ENCODE measurements around the gene ACKR4.
"Not testable (repeated sequence)": the region's sequence is repeated elsewhere in the genome, so short reads cannot be mapped to it uniquely, and the experiment has no call there.

ACKR4 gene

DNA sequence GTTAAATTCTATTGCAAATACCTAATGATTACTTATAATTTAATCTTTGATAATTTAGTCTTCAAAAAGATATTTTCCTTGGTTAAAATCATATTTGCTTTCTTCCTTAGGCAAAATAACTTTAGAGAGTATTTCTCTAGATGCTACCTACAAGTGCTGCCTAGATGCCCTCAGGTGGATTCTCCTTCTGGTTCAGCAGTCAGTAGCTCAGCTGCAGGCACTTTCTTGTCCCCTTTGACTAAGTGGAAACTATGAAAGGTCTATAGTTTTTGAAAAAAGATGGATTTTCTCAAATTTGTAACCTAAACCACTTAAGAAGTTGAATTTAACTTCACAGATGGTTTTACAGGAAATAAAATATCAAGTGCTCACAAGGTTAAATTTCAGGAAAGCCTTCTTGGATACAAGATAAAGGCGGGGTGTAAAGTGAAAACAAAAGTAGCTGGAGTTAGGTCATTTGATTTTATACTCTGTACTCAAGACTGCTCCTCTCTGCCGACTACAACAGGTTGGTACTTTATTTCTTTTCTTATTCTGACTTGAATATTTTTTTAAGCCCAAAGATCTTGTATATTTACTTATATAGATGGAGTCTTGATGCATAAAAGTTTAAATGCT is at the start of gene ACKR4:
TSS of gene ACKR4 (plus strand) at position 455 of the 618 bp plus-strand sequence. CDS start 3,128 bp downstream, outside the sequence.
- DNase-seq = no peak

GRCh38 chr3:132549169-132549568 is 47.9 kb upstream of the ACKR4 start:
- no peak for DNase-seq

GRCh38 chr3:132549890-132550578 is 47.0 kb upstream of the ACKR4 start:
- peak; percentile 11 for DNase-seq

DNA sequence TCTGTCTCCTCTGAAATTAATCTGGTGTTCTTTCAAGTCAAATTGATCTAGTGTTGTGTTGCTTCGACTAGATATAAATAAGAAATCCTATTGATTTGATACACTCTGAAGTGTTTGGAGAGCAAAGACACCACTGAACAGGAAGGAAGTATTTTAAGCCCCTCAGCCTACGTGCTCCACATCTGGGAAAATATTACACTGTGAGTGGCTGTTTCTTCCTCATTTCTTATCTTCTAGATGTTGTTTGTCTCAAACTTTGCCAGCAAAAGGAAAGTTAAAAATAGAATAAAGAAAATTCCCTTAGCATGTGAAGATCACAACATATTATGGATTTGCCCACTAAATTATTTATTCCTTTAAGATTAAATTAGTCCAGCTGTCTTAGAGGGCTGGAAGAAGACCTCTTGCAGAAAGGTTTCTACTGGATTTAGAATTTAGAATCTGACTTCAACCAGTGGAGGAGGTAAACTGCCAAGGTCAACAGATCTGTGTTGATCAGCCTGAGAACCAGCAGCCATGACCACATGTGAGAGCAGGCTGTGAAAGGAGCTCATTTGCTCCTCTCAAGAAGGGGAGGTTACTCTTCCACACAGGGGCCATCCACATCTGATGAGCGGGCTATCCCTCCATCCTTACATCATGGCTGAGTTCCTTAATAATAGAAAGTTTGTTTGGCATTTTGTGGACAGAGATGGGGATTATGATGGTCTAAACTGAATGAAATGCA is 46.3 kb upstream of the ACKR4 start:
- DNase-seq = no peak

- no peak for DNase-seq
Measured at GRCh38 chr3:132553826-132554225, 43.2 kb upstream of the ACKR4 start.

GRCh38 chr3:132554437-132554836 is 42.6 kb upstream of the ACKR4 start:
- no peak for DNase-seq

- DNase-seq = no peak
Measured at GRCh38 chr3:132555306-132556035, 41.6 kb upstream of the ACKR4 start.

DNA sequence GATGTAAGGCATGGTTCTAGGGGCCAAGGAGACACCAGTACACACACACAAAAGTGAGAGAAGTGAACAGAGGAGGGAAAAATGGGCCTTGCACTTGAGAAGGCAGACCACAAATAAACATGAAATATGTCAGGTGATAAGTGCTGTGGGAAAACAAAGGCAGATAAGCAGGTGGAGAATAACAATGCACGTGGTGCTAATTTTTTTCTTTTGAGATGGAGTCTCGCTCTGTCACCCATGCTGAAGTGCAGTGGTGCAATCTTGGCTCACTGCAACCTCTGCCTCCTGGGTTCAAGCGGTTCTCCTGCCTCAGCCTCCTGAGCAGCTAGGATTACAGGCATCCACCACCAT is 41.1 kb upstream of the ACKR4 start:
- DNase-seq = not testable (repeated sequence)

GRCh38 chr3:132556508-132557159 is 40.4 kb upstream of the ACKR4 start:
- no peak for DNase-seq

- no peak for DNase-seq
Measured at GRCh38 chr3:132561003-132561402, 36.1 kb upstream of the ACKR4 start.

- DNase-seq = no peak
Measured at GRCh38 chr3:132563420-132564069, 33.5 kb upstream of the ACKR4 start.

DNA sequence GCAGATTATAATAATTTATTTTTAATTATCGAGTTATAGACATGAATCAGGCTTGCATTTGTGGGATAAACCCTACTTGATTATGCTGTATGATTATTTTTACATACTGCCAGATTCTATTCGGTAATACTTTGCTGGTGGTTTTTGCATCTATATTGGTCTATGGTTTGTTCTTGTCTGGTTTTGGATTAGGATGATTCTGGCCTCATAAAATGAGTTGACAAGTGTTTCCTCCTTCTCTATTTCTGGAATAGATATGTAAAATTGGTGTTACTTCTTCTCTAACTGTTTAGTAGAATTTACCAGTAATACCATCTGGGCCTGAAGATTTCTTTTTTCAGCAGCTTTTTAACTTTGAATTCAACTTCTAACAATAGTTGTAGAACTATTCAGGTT is 33.0 kb upstream of the ACKR4 start:
- DNase-seq = no peak

- DNase-seq = no peak
Measured at GRCh38 chr3:132568422-132568821, 28.6 kb upstream of the ACKR4 start.

- no peak for DNase-seq
Measured at GRCh38 chr3:132569153-132569552, 27.9 kb upstream of the ACKR4 start.

- no peak for DNase-seq
Measured at GRCh38 chr3:132569580-132569979, 27.5 kb upstream of the ACKR4 start.

DNA sequence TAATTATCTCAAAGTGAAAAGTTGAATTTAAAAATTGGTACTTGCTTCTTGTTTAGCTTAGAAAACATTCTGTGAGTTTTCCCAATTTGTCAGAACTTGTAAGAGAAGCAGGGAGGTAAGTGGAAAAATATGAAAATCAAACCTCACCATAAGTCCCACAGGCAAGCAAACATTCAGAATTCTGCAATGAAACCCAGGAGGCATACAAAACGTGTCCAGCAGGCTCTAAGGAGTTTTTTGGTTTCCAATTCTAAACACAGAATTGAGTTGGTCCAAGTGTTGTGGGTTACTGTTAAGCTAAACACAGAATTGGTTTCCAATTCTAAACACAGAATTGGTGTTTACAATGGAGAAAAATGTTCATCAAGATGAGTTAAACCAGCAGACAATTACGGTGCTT is 27.1 kb upstream of the ACKR4 start:
- DNase-seq = no peak

GRCh38 chr3:132573797-132574211 is 23.3 kb upstream of the ACKR4 start:
- DNase-seq = no peak

DNA sequence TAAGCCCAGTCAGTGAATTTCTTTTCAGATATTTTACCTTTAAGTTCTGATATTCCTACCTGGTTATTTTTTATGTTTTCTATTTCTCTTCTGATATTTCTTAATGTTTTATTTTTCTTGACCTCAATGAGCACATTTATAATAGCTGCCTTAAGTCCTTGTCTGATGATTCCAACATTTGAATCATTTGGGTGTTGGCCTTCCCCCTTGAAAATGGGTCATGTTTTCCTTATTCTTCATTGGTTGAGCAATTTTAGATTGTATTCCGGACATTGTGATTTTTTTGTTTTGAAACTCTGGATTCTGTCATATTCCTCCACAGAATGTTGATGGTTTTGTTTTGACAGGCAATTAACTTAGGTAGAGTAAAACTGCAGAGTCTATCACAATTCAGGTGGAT is 9.7 kb upstream of the ACKR4 start:
- no peak for DNase-seq

DNA sequence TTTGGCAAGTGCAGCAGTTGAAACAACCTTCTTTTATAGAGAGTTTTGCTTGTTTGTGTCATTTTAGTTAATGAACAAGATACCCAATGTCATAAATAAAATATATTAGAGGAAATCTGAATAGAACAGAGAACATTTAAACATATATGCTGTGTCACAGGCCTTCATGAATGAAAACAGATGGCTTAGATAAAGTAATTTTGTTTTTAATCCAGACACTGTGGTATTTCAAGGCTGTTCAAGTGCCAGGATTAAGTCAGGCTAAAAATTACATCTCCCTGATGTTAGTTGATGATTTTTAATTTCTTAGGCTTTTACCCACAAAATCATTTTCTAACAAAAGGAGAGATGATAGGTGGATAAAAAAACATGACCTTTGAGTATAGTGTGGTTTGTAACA is 4.9 kb upstream of the ACKR4 start:
- no peak for DNase-seq

DNA sequence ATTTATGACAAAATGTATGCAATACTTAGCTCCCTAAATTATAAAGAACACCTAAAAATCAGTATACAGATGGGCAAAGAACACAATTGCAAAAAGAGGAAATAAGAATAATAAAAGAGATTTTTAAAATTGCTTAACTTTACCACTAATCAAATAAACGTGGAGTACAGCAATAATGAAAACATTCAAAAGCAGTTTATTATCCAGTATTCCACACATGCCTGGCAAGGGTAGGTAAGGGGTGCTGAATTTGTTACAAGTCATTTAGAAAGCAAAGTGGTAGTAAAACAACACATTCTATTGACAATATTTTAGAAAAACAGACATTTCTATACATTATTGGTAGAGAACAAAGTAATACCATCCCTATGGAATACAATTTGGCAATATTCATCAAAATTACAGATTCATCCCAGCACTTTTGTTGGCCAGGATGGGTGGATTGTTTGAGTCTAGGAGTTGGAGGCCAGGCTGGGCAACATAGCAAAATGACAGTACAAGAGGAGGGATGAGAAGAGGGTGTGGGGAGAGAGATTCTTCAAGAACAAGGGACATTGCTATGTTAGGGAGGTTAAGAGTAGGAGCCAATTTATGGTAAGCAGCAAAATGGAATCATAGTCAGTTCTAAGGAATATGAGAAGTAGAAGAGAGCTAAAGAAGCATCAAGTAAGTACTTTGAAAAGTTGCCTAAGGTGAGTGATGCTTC is 3.7 kb upstream of the ACKR4 start:
- DNase-seq = no peak

DNA sequence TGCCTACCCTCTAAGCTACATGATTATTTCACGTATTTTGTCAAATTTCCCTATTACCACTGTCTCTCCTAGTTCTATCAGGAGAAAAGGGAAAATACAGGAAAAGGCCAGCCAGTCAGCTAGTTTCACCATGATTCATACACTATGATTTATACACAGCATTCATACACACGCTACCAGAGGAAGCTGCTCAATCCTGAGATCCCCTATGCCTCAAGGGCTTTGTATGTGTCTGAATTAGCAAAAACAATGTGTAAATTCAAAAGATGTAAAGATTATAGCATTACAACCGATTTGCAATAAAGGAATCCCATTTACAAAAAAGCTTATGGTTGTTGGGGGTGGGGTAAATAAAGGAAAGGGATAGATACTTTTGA is 3.1 kb upstream of the ACKR4 start:
- no peak for DNase-seq

DNA sequence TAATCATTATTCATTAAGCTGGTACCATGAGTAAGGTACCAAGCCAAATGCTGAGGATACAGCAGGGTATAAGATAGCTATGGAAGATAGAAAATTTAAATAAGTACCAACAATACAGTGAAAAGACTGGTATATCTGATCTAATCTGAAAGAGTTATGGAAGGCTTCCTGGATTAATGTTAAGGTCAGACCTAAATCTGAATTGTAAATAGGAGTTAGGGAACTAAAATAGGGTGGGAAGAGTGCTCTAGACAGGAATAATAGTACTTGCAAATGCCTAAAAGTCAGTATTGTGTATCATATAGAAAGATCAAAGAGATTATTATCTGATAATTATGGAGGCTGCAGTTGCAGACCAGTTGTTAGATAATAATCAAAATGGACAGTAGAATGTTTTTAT is 2.6 kb upstream of the ACKR4 start:
- no peak for DNase-seq
